Stimulated activated naive CD4-positive, alpha-beta T cell (primary cell): ENCODE data around the gene GPR180.
"Not testable (repeated sequence)": the region's sequence is repeated elsewhere in the genome, so short reads cannot be mapped to it uniquely, and the experiment has no call there.

Source experiments
- DNase-seq, 6 experiments: peaks; one replicate each; lab custom pipeline; 2025; lab: John Stamatoyannopoulos, UW

The GPR180 gene

GRCh38 chr13:94596575-94596971, 5.1 kb upstream of the GPR180 start:
- no peak for DNase-seq

- no peak for DNase-seq
These were observed 3.4 kb upstream of the GPR180 start for GRCh38 chr13:94598281-94598680.

GRCh38 chr13:94599877-94600276, 1.8 kb upstream of the GPR180 start:
- no peak for DNase-seq

- DNase-seq = no peak
These were observed 810 bp downstream of the GPR180 start for GRCh38 chr13:94602467-94602866.

- no peak for DNase-seq
These were observed 5.4 kb downstream of the GPR180 start for GRCh38 chr13:94607056-94607455.

GRCh38 chr13:94607939-94608338, 6.3 kb downstream of the GPR180 start:
- DNase-seq = no peak

GRCh38 chr13:94608586-94608985, 6.9 kb downstream of the GPR180 start:
- no peak for DNase-seq

- no peak for DNase-seq
These were observed 7.5 kb downstream of the GPR180 start for GRCh38 chr13:94609196-94609595.

- no peak for DNase-seq
These were observed 8.8 kb downstream of the GPR180 start for GRCh38 chr13:94610475-94610874.

GRCh38 chr13:94612050-94612449, 10.4 kb downstream of the GPR180 start:
- no peak for DNase-seq

- DNase-seq = no peak
These were observed 11.4 kb downstream of the GPR180 start for GRCh38 chr13:94613051-94613450.

- DNase-seq = peak in 4 of 6 experiments; percentile 10 to 67 (median 38)
These were observed 15.8 kb downstream of the GPR180 start for GRCh38 chr13:94617389-94618000.

- peak in 2 of 6 experiments; percentile 13 to 24 for DNase-seq
These were observed 18.7 kb downstream of the GPR180 start for GRCh38 chr13:94620286-94620896.

- no peak for DNase-seq
These were observed 20.7 kb downstream of the GPR180 start for GRCh38 chr13:94622344-94622743.

GRCh38 chr13:94623316-94623715, 21.7 kb downstream of the GPR180 start:
- no peak for DNase-seq

- no peak for DNase-seq
These were observed 29.2 kb downstream of the GPR180 start for GRCh38 chr13:94630858-94631257.

GRCh38 chr13:94632226-94632980, 30.7 kb downstream of the GPR180 start:
- DNase-seq = no peak

- DNase-seq = not testable (repeated sequence)
These were observed 34.4 kb downstream of the GPR180 start for GRCh38 chr13:94636096-94636495.

- DNase-seq = no peak
These were observed 35.4 kb downstream of the GPR180 start for GRCh38 chr13:94636942-94637578.

- not testable (repeated sequence) for DNase-seq
These were observed 36.0 kb downstream of the GPR180 start for GRCh38 chr13:94637677-94638076.

GRCh38 chr13:94640721-94641120, 39.1 kb downstream of the GPR180 start:
- no peak for DNase-seq

- no peak for DNase-seq
These were observed 39.8 kb downstream of the GPR180 start for GRCh38 chr13:94641409-94641941.
